NCI-H82 treated with DMSO at 0.1 percent for 48 hours (cell line): Measurements from ENCODE around the gene MOGAT2.
"Not testable (repeated sequence)": the region's sequence is repeated elsewhere in the genome, so short reads cannot be mapped to it uniquely, and the experiment has no call there.

ENCODE experiments used
- DNase-seq: peaks from one replicate; lab custom pipeline; 2025; ENCODE audit not compliant: unreplicated experiment; lab: John Stamatoyannopoulos, UW

The MOGAT2 gene

DNA sequence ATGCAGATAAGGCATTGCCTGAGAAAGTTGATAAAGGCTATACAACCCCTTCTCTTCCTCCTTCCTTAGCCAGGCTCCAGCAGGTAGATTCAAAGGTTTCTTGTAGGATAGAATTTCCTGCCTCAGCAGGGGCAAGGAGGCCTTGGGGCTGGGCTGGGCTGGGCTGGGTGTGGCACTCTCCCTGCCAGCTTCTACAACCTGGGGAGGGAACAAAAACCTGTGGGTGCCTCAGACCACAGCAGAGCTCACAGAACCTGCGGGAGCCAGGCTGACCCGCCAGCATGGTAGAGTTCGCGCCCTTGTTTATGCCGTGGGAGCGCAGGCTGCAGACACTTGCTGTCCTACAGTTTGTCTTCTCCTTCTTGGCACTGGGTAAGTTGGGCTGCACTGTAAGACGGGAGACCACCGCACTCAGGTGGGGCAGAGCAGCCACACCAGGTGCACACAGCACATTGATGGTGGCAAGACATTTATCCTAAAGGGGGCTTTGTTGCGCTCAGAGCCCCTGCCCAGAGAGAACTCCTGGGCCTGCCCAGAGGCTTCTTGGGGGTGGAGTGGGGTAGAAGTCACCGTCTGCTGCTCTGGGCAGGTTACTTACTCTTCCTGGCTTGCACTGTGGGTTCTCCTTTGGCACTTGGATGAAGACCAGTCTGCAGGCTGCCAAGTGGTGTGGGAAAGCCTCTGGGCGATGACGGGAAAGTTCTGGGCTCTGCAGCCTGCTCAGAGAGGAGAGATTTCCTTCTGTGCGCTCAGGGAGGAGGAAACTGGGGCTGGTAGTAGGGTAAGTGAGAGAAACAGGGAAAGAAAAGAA, at the start of gene MOGAT2:
MOGAT2 (plus strand) TSS at position 231 of the 811 bp plus-strand sequence; CDS start at position 282, 51 bp downstream.
- DNase-seq = no peak

- no peak for DNase-seq
These were observed 49.0 kb upstream of the MOGAT2 start, which contains the start of gene MAP6 for GRCh38 chr11:75668451-75669297. Gene MAP6 (minus strand): TSS chr11:75669038. CDS start chr11:75668369, 669 bp downstream.

DNA sequence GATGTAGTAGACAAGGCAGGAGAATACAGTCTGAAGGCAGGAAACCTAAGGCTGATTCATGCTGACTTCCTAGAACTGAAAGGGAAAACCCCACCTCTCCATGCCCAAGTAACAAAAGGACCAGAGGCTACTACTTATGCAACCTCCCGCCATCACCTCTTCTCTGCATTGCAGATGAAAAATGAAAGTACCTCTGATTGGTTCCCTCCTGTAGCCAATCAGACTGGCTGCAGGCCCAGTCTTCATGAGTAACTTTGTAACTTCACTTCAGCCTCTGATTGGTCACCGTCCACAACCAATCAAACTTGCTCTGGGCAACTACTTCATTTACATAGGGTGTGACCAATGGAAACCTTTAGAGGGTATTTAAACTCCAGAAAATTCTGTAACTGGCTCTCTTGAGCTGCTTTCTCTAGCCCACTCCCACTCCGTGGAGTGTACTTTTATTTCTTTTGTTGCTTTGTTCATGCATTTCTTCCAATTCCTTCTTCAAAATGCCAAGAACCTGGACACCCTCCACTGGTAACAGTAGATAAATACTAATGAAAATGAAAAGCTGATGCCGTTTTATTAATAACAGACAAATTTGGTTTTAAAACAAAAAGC, 43.6 kb upstream of the MOGAT2 start:
- no peak for DNase-seq

DNA sequence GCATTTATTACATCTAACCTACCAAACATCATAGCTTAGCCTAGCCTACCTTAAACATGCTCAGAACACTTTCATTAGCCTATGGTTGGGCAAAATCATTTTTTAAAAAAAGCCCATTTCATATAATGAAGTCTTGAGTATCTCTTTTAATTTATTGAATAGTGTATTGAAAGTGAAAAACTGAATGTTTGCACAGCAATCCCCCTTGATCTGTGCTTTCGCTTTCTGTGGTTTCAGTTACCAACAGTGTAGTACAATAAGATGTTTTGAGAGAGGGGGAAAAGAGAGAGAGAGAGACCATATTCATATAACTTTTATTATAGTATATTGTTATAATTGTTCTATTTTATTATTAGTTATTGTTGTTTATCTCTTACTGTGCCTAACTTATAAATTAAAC, 40.4 kb upstream of the MOGAT2 start:
- no peak for DNase-seq

GRCh38 chr11:75677909-75678308, 39.7 kb upstream of the MOGAT2 start:
- no peak for DNase-seq

DNA sequence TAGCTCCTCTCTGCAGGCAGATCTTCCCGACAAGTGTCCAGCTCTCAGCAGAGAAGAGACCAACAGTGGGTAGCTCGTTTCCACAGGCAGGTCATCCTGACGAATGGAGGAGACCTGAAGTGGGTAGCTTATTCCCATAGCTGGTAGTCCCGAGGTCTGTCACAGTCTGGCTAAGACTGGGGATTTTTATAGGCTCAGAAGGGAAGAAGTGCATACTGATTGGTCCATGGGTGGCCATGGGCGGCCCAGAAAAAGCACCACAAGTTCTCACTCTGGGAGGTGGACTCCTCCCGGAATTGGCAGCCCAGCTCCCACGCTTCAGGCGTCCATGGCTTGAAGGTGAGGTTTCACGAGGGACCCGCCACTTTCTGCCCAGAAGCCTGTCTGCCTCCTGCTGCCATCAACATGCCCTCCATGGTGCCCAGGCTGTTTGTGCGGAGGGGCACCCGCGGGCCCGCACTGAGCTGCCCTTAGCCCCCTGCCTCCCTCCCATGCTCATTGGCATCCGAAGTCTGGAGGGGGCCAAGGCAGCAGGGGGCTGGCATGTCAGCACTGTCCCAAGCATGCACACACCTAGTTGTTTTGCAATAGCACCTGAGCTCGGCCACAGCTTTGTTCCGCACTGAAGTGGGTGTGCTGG, 38.9 kb upstream of the MOGAT2 start:
- no peak for DNase-seq

DNA sequence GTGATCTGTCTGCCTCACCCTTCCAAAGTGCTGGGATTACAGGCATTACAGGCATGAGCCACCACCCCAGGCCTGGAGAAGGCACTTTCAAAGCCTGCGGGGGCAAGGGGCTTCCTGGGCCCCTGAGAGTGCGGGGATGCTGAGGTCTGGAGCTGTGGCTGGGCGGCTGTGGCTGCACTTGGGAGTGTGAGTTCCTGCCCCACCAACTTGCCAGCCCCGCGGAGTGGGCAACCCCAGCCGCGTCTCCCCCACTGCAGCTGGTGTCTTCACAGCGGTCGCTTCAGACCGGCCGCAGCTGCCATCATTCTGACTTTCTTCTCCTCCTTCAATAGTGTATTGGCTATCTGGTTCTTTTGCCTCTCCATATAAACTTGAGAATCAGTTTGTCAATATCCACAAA, 38.1 kb upstream of the MOGAT2 start:
- DNase-seq = no peak

DNA sequence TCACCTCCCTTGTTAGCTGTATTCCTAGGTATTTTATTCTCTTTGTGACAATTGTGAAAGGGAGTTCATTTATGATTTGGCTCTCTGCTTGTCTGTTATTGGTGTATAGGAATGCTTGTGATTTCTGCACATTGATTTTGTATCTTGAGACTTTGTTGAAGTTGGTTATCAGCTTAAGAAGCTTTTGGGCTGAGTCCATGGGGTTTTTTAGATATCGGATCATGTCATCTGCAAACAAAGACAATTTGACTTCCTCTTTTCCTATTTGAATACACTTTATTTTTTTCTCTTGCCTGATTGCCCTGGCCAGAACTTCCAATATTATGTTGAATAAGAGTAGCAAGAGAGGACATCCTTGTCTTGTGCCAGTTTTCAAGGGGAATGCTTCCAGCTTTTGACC, 33.8 kb upstream of the MOGAT2 start:
- not testable (repeated sequence) for DNase-seq

GRCh38 chr11:75689863-75690609, 27.6 kb upstream of the MOGAT2 start:
- DNase-seq = no peak

- no peak for DNase-seq
These were observed 25.8 kb upstream of the MOGAT2 start for GRCh38 chr11:75691804-75692203.

GRCh38 chr11:75697906-75698581, 19.6 kb upstream of the MOGAT2 start:
- DNase-seq = no peak

GRCh38 chr11:75700940-75701339, 16.7 kb upstream of the MOGAT2 start:
- DNase-seq = no peak

DNA sequence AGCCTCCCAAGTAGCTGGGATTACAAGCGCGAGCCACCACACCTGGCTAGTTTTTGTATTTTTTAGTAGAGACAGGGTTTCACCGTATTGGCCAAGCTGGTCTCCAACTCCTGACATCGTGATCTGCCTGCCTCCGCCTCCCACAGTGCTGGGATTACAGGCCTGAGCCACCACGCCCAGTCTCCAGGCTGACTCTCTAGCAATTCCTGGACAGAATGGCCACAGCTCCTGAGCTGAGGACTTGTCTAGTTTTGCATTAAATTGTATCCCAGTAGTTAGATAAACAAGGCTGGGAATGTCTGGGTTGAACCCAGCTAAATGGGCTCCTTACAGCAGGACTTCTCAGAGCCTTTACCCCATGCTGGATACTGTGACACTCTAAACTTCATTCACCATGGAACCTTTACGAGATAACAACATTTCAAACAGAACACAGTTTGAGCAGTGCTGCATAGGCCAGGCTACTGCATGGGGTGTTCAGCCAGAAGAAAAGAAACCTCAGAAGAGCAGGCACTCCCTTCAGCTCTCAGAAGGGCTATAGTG, 13.9 kb upstream of the MOGAT2 start:
- no peak for DNase-seq

DNA sequence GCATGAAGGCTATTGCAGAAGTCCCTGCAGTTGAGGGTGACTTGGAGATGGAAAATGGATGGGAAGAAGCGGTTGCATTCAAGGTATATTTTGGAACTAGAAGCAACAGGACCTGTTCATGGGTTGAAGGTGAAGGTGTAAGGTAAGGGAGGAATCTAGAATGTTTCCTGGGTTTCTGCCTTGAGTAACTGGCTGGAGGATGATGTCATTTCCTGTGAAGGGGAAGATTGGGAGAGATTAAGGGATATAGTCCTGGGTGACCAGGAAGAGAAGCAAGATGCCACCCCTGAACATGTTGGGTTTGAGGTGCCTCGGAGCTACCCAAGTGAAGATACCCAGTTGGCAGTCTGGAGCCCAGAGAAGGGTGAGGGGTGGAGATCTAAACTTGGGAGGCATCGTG, 12.1 kb upstream of the MOGAT2 start:
- no peak for DNase-seq

DNA sequence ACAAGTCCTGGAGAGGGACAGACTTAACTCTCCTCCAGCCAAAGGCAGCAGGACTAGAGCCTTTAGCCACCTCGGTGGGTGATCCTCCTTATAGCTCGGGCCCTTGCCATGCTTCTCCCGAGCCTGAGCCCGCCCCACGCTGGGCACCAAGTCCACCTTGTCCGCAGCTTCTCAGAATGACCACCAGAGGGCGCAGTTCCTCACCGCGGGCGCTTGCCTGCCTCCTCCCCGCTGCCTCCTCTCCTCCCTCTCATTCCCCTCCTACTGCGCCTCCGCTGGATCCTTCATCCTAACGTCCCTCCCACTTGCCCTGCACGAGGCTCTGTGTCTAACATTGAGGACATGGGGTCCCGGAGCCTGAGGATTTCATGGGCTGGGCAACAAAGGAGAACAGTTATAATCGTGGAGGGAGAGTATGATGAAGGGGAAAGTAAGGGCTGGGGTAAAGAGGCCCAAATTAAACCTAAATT, 11.3 kb upstream of the MOGAT2 start:
- DNase-seq = peak; percentile 47

DNA sequence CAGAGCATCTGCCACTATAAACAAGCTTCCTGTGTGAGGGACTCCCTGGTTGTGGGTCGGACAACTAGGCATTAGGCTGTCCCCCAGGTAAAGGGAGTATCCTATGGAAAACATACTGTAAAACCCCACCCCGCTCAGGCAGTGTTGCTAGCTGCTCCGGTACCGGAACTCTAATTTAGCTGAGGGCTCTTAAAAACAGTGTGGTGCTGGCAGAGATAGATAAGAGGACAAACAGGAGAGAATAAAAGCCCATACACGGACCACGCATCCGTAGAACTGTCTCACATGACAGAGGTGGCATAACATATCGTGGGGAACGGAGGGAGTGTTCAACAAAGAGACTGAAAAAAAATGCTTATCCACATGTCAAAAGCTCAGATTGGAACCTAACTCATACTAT, 3.4 kb upstream of the MOGAT2 start:
- DNase-seq = no peak

DNA sequence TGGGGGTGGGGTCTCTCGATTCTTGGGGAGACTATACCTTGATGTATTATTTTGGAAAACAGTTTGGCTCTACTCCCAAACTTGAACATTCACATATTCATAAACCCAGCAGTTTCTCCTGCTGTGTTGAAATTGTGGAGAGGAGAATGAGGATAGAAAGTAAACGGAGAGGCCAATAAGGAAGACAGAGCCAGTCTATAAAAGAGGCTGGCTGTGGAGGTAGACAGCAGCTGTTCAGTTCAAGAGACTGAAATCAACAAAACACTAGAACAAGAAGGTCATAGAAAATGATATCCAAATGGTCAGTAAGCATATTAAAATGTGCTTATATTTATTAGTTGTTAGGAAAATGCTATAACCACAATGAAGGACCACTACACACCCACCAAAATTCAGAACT, 1.9 kb upstream of the MOGAT2 start:
- DNase-seq = no peak

DNA sequence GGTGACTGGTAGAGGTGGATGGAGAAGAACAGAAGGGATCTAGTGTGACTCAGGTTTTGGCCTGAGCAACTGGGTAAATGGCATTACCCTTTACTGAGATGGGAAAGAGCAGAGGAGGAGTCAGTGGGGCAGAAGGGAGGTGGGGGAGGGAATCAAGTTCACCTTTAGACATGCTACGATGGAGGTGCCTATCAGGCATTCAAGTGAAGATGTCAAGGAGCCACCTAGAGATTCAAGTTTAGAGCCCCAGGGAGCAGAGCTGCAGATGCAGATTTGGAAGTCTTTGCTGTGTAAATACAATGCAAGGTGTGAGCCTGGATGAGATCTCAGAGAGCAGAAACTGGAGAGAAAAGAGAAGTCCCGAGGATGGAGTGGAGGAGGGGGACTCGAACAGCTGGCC, 979 bp upstream of the MOGAT2 start:
- no peak for DNase-seq
